Measurements from ENCODE around the gene PCAT6. TPM values are rescaled to one million over a fixed set of nuclear protein-coding genes. Genes with fewer than 3 reads are reported as not detected.

PCAT6 gene
- total RNA-seq, 2 donors from 2014 or later: 2.3 to 5.0 TPM

GRCh38 chr1:202806845-202807450, 3.8 kb upstream of the PCAT6 start:
- H3K4me1 Mint-ChIP-seq: peaks cover 45% of the 10 kb centered on the region
- H3K27me3 Mint-ChIP-seq (ENCODE audit: insufficient read depth): peaks cover 19% of the 10 kb centered on the region
- no peak for TF ChIP-seq CTCF (conservative IDR thresholded peaks at IDR 0.05)
- Histone ChIP-seq H3K4me1 (ENCODE audit: control insufficient read depth, insufficient read depth, low read length) (peaks cover 1% of the 10 kb centered on the region), H3K36me3 (ENCODE audit: control insufficient read depth, insufficient read depth, low read length) (no peaks in the 10 kb centered on the region), H3K4me3 (ENCODE audit: low read length) (peak overlapping the region; percentile 98), H3K9ac (ENCODE audit: extremely low read depth, low read length, poor library complexity, severe bottlenecking) (peak overlapping the region; percentile 83), H3K27me3 (ENCODE audit: control insufficient read depth, insufficient read depth, low read length, poor library complexity, severe bottlenecking) (peaks cover 15% of the 10 kb centered on the region), H3K9me3 (ENCODE audit: control insufficient read depth, low read length) (no peaks in the 10 kb centered on the region), H3K27ac (ENCODE audit: low read depth, low read length) (peak overlapping the region; percentile 75)
- no peaks in the 10 kb centered on the region for H3K9me3 Mint-ChIP-seq
- H3K27ac Mint-ChIP-seq: peak overlapping the region; percentile 95
- H3K36me3 Mint-ChIP-seq (ENCODE audit: low read depth): peaks cover 7% of the 10 kb centered on the region
- H3K4me3 Mint-ChIP-seq: peak overlapping the region; percentile 92
- DNase-seq: peak; percentile 69
- WGBS, 2 experiments (ENCODE audit: insufficient coverage in 1 of 2, insufficient read length in 1 of 2): 0% methylated on average over 14 to 45 of the region's 51 CpGs

GRCh38 chr1:202807451-202807925, 3.3 kb upstream of the PCAT6 start:
- no peaks in the 10 kb centered on the region for H3K9me3 ChIP-seq (ENCODE audit: control insufficient read depth, low read length)
- H3K27me3 Mint-ChIP-seq (ENCODE audit: insufficient read depth): peaks cover 24% of the 10 kb centered on the region
- H3K9me3 Mint-ChIP-seq: no peaks in the 10 kb centered on the region
- H3K4me3 ChIP-seq (ENCODE audit: low read length): peak overlapping the region; percentile 98
- no peaks in the 10 kb centered on the region for H3K36me3 ChIP-seq (ENCODE audit: control insufficient read depth, insufficient read depth, low read length)
- WGBS, 2 experiments (ENCODE audit: insufficient coverage in 1 of 2, insufficient read length in 1 of 2): 0% methylated on average over 4 to 45 of the region's 45 CpGs
- no peak overlapping the region for H3K27ac Mint-ChIP-seq
- H3K9ac ChIP-seq (ENCODE audit: extremely low read depth, low read length, poor library complexity, severe bottlenecking): peak overlapping the region; percentile 83
- peaks cover 20% of the 10 kb centered on the region for H3K27me3 ChIP-seq (ENCODE audit: control insufficient read depth, insufficient read depth, low read length, poor library complexity, severe bottlenecking)
- peaks cover 3% of the 10 kb centered on the region for H3K4me1 ChIP-seq (ENCODE audit: control insufficient read depth, insufficient read depth, low read length)
- peak; percentile 74 for DNase-seq
- H3K4me1 Mint-ChIP-seq: peaks cover 51% of the 10 kb centered on the region
- H3K4me3 Mint-ChIP-seq: peak overlapping the region; percentile 92
- H3K36me3 Mint-ChIP-seq (ENCODE audit: low read depth): peaks cover 7% of the 10 kb centered on the region
- TF ChIP-seq CTCF (conservative IDR thresholded peaks at IDR 0.05): no peak
- H3K27ac ChIP-seq (ENCODE audit: low read depth, low read length): peak overlapping the region; percentile 77

GRCh38 chr1:202807926-202808757, 2.6 kb upstream of the PCAT6 start, which contains the start of gene KDM5B:
KDM5B (minus strand) TSS chr1:202808421; CDS start chr1:202808305, 116 bp downstream.
- peak within 1 kb of the TSS; percentile 83 for H3K9ac ChIP-seq (ENCODE audit: extremely low read depth, low read length, poor library complexity, severe bottlenecking)
- Mint-ChIP-seq H3K36me3 (ENCODE audit: low read depth) (peaks cover 4% of the 10 kb centered on the region), H3K4me3 (peak within 1 kb of the TSS; percentile 92), H3K4me1 (peaks cover 44% of the 10 kb centered on the region), H3K27ac (peak within 1 kb of the TSS; percentile 31), H3K9me3 (no peaks in the 10 kb centered on the region), H3K27me3 (ENCODE audit: insufficient read depth) (peaks cover 31% of the 10 kb centered on the region)
- no peak for TF ChIP-seq CTCF (conservative IDR thresholded peaks at IDR 0.05)
- peak within 1 kb of the TSS; percentile 77 for H3K27ac ChIP-seq (ENCODE audit: low read depth, low read length)
- 0 to 1% methylated on average over 9 to 71 of the region's 84 CpGs for WGBS, 2 experiments (ENCODE audit: insufficient coverage in 1 of 2, insufficient read length in 1 of 2)
- DNase-seq: peak; percentile 90
- H3K4me3 ChIP-seq (ENCODE audit: low read length): peak within 1 kb of the TSS; percentile 98
- no peaks in the 10 kb centered on the region for H3K9me3 ChIP-seq (ENCODE audit: control insufficient read depth, low read length)
- peaks cover 27% of the 10 kb centered on the region for H3K27me3 ChIP-seq (ENCODE audit: control insufficient read depth, insufficient read depth, low read length, poor library complexity, severe bottlenecking)
- H3K4me1 ChIP-seq (ENCODE audit: control insufficient read depth, insufficient read depth, low read length): peaks cover 3% of the 10 kb centered on the region
- H3K36me3 ChIP-seq (ENCODE audit: control insufficient read depth, insufficient read depth, low read length): no peaks in the 10 kb centered on the region

Measured in endodermal cell (in vitro differentiated cells).